Measurements from ENCODE around the gene BPI.

- TF ChIP-seq POLR2A (IDR thresholded peaks at IDR 0.05; ENCODE audit: low read depth) (no peak), CTCF (IDR thresholded peaks at IDR 0.05) (no peak)
These were observed 3.5 kb upstream of the BPI start for GRCh38 chr20:38300438-38300837.
